NOMO-1 treated with DMSO at 0.1 percent for 48 hours (cell line): ENCODE data around the gene KIAA1671.
A peak's percentile ranks its signal among the peaks of the same experiment; 100 is the strongest.

ENCODE experiments used
- DNase-seq: peaks from one replicate; lab custom pipeline; 2025; ENCODE audit not compliant: unreplicated experiment; lab: John Stamatoyannopoulos, UW

Gene KIAA1671

GRCh38 chr22:25110846-25111578, 158.5 kb downstream of the KIAA1671 start:
- peak; percentile 64 for DNase-seq

DNA sequence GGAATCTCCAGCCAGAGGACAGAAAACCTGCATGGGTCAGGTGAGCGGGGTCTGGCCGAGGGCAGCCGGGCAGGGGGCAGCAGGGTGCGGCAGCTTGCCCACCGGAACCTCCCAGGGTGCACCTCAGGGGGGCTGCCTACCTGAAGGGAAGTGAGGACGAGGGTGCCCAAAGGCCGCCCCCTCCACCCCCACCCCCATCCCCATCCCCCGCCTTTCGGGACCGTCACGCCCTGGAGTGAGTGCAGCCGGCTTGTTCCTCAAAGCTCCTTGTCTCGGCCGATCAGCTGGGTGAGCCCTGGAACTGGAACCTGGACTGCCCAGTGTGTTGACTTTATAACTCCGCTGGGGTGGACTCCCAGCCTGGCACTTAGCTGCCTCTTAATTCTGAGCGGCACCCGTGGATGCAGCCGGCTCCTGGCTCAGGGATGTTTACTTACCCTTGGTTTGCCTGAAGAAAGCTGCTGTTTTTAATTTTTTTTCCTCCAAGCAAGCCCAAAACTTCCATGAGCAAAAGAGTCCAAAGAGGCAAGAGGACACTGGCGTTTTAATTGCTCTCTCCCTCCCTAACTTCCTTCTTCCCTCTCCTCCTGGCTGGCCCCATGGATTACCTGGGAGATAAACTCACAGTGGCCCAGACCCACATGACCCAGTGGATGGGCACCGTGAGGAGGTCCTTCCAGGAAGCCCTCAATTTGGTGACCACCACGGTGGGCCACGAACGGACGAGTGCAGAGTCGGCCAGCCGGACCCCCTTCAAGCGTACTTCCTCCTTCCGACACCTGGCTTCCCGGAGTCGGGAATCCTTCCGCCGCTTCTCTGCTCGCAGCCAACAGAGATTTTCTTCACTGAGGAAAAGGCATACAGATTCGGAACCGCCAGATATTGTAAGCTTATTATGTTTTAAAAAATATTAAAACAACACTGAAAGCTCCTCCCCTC, 159.3 kb downstream of the KIAA1671 start:
- no peak for DNase-seq

- DNase-seq: no peak
Measured at GRCh38 chr22:25112538-25113253, 160.2 kb downstream of the KIAA1671 start.

DNA sequence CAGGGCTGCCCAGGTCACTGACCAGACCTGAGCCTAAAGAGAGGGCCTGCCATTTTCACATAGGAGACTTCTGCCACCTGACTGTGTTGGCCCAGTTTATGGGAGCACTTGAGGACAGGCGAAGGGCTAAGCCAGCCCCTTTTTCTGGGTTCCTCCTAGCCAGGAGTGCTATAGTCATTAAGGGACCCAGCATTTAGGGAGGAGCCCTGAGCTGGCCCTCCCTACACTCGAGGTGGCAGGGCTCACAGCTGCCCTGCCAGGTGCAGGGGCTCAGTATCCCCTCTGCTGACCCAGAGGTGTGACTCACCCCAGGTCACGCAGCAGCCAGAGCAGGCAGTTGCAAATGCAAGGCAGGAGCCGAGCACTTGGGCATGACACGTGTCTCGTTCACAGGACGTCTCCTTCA, 160.8 kb downstream of the KIAA1671 start:
- DNase-seq: no peak

DNA sequence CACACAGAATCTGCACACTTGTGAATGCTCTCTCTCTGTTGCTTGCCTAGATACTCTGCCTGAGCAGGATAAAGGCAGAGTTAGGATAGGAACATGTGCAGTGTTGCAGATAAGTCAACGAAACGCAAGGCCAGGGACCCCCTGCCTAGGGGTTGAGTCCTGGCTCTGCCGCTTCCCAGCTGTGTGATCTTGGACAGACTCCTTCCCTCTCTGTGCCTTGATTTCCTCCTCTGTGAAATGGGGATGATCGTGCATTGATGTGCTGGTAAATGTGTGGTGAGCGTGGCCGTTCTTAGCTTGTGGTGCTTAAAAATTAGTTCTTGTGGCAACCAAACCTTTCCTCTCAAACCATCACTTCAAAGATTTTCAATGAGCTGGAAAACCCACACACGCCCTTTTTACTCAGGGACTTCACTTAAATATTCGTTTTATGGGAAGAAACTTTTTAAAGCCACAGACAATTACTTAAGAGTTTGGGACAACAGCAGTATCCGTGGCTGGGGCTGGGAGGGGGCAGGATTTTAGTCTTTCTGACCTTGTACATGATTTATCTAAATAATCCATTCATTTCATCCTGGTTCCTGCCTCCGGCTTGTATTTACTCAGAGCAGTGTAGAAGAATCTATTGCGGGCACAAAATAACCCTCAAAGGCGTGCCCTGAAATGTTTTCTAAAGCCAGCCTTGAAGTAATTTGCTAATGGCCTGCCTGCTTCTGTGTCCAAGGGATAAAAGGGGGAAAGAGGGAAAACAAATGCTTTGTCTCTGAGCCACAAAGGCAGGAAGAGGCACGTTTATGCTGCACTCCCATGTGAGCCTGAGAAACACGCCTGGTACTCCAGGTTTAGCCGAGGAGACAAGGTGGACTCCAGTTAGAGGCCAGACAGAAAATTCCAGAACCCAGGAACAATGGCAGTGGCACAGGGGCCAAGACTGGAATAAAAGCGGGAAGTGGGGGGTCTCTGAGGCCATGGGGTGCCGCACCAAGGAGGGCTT, 162.2 kb downstream of the KIAA1671 start:
- no peak for DNase-seq

DNA sequence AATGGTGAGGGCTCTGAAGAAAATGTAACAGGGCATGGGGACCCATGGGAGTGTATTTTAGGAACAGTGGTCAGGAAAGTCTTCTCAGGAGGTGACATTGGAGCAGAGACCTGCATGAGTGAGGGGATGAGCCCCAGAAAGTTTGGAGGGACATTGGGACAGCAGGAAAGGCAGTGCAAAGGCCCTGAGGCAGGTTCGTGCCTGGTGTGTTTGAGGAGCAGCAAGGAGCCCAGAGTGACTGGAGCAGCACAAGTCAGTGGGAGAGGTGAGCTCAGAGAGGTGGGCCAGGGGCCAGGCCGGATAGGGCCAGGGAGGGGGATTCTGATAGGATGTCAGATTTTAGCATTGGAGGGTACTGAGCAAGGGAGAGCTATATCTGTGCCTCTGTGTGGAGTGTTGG, 167.1 kb downstream of the KIAA1671 start:
- no peak for DNase-seq

- no peak for DNase-seq
Measured at GRCh38 chr22:25120093-25120561, 167.6 kb downstream of the KIAA1671 start.

GRCh38 chr22:25120761-25121212, 168.3 kb downstream of the KIAA1671 start:
- peak; percentile 21 for DNase-seq

GRCh38 chr22:25122136-25122764, 169.7 kb downstream of the KIAA1671 start:
- no peak for DNase-seq

GRCh38 chr22:25123677-25124076, 171.2 kb downstream of the KIAA1671 start:
- no peak for DNase-seq

GRCh38 chr22:25125693-25126357, 173.3 kb downstream of the KIAA1671 start:
- no peak for DNase-seq

DNA sequence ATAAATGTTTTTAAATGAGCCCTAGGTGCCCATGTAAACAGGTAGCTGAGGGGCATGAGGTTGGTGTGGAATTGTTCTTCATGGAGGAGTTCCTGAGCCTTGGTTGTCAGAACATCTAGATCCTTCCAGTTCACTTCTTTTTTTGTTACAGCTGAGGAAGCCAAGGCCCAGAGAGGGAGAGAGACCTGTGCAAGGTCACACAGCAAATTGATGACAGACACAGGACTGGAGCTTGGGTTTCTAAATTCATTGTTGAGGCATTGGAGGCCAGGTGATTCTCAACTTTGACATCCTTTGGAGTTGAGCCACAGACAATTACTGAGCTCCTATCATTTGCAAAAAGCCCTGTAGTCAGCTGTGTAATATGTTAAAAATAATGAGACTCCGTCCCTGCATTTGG, 174.0 kb downstream of the KIAA1671 start:
- DNase-seq: no peak

- no peak for DNase-seq
Measured at GRCh38 chr22:25127318-25127717, 174.8 kb downstream of the KIAA1671 start.

DNA sequence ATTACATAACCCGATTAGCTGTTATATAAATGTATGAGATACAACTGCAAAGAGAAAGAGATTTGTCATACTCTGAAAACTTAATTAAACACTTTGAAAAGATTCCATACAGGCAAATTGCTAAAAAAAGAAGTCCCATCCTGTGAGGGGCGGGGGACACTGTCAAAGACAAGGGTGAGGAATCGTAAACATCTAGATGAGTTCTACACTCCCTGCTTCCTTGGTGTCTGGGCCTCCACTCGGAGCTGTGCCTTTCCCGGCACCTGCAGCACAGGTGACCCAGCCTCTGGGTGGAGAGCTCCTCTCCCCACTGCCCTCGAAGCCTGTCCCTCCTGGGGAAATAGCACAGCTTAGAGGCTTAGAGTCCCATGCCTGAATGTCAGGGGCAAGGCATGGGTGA, 177.9 kb downstream of the KIAA1671 start:
- DNase-seq: no peak

- no peak for DNase-seq
Measured at GRCh38 chr22:25131198-25131887, 178.8 kb downstream of the KIAA1671 start.

DNA sequence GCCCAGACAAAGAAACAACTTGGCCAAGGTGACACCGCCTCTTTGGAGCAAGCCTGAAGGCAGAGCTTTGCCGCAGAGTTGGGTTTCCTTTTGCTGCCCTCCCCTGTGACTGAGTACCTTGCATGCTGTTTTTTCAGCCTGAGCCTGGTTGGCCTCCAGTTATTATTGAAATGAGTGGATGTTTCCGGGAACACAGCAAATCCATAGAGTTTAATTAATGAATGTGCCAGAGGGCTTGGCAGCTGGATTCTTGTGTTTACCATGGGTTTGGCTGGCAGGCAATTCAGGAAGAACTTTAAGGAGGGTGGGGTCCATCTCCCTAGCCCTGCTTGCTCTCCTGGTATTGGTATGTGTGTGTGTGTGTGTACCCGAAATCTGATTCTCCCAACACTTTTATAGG, 181.5 kb downstream of the KIAA1671 start:
- DNase-seq: no peak

GRCh38 chr22:25134451-25134850, 181.9 kb downstream of the KIAA1671 start:
- DNase-seq: no peak

- DNase-seq: no peak
Measured at GRCh38 chr22:25136953-25137576, 184.5 kb downstream of the KIAA1671 start.
